ENCODE results near the gene SCAF11. TPM values are rescaled to one million over a fixed set of nuclear protein-coding genes. Genes with fewer than 3 reads are reported as not detected.

The SCAF11 gene
- polyA plus RNA-seq, 4 donors = 19.7 to 83.3 (median 23.5) TPM

GRCh38 chr12:45974883-45975282 is 15.5 kb downstream of the SCAF11 start:
- Histone ChIP-seq H3K4me1 (ENCODE audit: control insufficient read depth in 3 of 3, insufficient read depth in 2 of 3, low read depth in 1 of 3, low read length in 2 of 3) (peaks cover 0 to 13% (median 6%) of the 10 kb centered on the region in 3 donors), H3K27ac (ENCODE audit: low read depth in 1 of 3, low read length in 2 of 3) (no peak overlapping the region), H3K36me3 (ENCODE audit: control insufficient read depth in 3 of 3, insufficient read depth in 2 of 3, low read depth in 1 of 3, low read length in 3 of 3) (peaks cover 0 to 2% (median 0%) of the 10 kb centered on the region in 3 donors), H3K27me3 (ENCODE audit: control insufficient read depth in 3 of 3, insufficient read depth in 3 of 3, low read length in 3 of 3) (no peaks in the 10 kb centered on the region), H3K9me3 (ENCODE audit: control insufficient read depth in 2 of 2, insufficient read depth in 1 of 2, low read depth in 1 of 2, low read length in 1 of 2) (no peaks in the 10 kb centered on the region), H3K4me3 (ENCODE audit: low read depth in 1 of 3, low read length in 3 of 3) (no peak overlapping the region)
- DNase-seq = no peak
- no peak for FAIRE-seq
- 81 to 90% (median 86%) methylated on average over 4 of the region's 4 CpGs for WGBS, 3 donors

- no peak for DNase-seq
- Histone ChIP-seq H3K36me3 (ENCODE audit: control insufficient read depth in 3 of 3, insufficient read depth in 2 of 3, low read depth in 1 of 3, low read length in 3 of 3) (peaks cover 0 to 2% (median 0%) of the 10 kb centered on the region in 3 donors), H3K4me3 (ENCODE audit: low read depth in 1 of 3, low read length in 3 of 3) (no peak overlapping the region), H3K27me3 (ENCODE audit: control insufficient read depth in 3 of 3, insufficient read depth in 3 of 3, low read length in 3 of 3) (no peaks in the 10 kb centered on the region), H3K4me1 (ENCODE audit: control insufficient read depth in 3 of 3, insufficient read depth in 2 of 3, low read depth in 1 of 3, low read length in 2 of 3) (peaks cover 0 to 13% (median 6%) of the 10 kb centered on the region in 3 donors), H3K27ac (ENCODE audit: low read depth in 1 of 3, low read length in 2 of 3) (no peak overlapping the region), H3K9me3 (ENCODE audit: control insufficient read depth in 2 of 2, insufficient read depth in 1 of 2, low read depth in 1 of 2, low read length in 1 of 2) (no peaks in the 10 kb centered on the region)
- no peak for FAIRE-seq
These were observed 16.1 kb downstream of the SCAF11 start for GRCh38 chr12:45974171-45974719.

- FAIRE-seq = no peak
These were observed 16.8 kb downstream of the SCAF11 start for GRCh38 chr12:45973526-45973925.

GRCh38 chr12:45970391-45970790 is 20.0 kb downstream of the SCAF11 start:
- H3K4me3 ChIP-seq (ENCODE audit: low read depth in 1 of 3, low read length in 3 of 3) = no peak overlapping the region
- no peak for FAIRE-seq
- WGBS, 3 donors = 92 to 100% (median 95%) methylated on average over 1 of the region's 1 CpG
- no peaks in the 10 kb centered on the region for H3K27me3 ChIP-seq (ENCODE audit: control insufficient read depth in 3 of 3, insufficient read depth in 3 of 3, low read length in 3 of 3)
- H3K27ac ChIP-seq (ENCODE audit: low read depth in 1 of 3, low read length in 2 of 3) = no peak overlapping the region
- peaks cover 0 to 2% (median 0%) of the 10 kb centered on the region in 3 donors for H3K36me3 ChIP-seq (ENCODE audit: control insufficient read depth in 3 of 3, insufficient read depth in 2 of 3, low read depth in 1 of 3, low read length in 3 of 3)
- H3K4me1 ChIP-seq (ENCODE audit: control insufficient read depth in 3 of 3, insufficient read depth in 2 of 3, low read depth in 1 of 3, low read length in 2 of 3) = peaks cover 0 to 10% (median 9%) of the 10 kb centered on the region in 3 donors
- no peaks in the 10 kb centered on the region for H3K9me3 ChIP-seq (ENCODE audit: control insufficient read depth in 2 of 2, insufficient read depth in 1 of 2, low read depth in 1 of 2, low read length in 1 of 2)
- no peak for DNase-seq

More at GRCh38 chr12:45973526-45973925, 16.8 kb downstream of the SCAF11 start:
- no peak overlapping the region for H3K4me3 ChIP-seq (ENCODE audit: low read depth in 1 of 3, low read length in 3 of 3)
- H3K9me3 ChIP-seq (ENCODE audit: control insufficient read depth in 2 of 2, insufficient read depth in 1 of 2, low read depth in 1 of 2, low read length in 1 of 2) = no peaks in the 10 kb centered on the region
- WGBS, 3 donors = 22 to 53% (median 35%) methylated on average over 2 of the region's 2 CpGs
- no peak for DNase-seq
- H3K27ac ChIP-seq (ENCODE audit: low read depth in 1 of 3, low read length in 2 of 3) = no peak overlapping the region
- H3K4me1 ChIP-seq (ENCODE audit: control insufficient read depth in 3 of 3, insufficient read depth in 2 of 3, low read depth in 1 of 3, low read length in 2 of 3) = peaks cover 0 to 13% (median 6%) of the 10 kb centered on the region in 3 donors
- H3K36me3 ChIP-seq (ENCODE audit: control insufficient read depth in 3 of 3, insufficient read depth in 2 of 3, low read depth in 1 of 3, low read length in 3 of 3) = peaks cover 0 to 2% (median 0%) of the 10 kb centered on the region in 3 donors
- no peaks in the 10 kb centered on the region for H3K27me3 ChIP-seq (ENCODE audit: control insufficient read depth in 3 of 3, insufficient read depth in 3 of 3, low read length in 3 of 3)

GRCh38 chr12:45969084-45969483 is 21.3 kb downstream of the SCAF11 start:
- 30 to 72% (median 50%) methylated on average over 2 of the region's 2 CpGs for WGBS, 3 donors
- no peak for DNase-seq
- Histone ChIP-seq H3K27me3 (ENCODE audit: control insufficient read depth in 3 of 3, insufficient read depth in 3 of 3, low read length in 3 of 3) (no peaks in the 10 kb centered on the region), H3K36me3 (ENCODE audit: control insufficient read depth in 3 of 3, insufficient read depth in 2 of 3, low read depth in 1 of 3, low read length in 3 of 3) (peaks cover 0 to under 1% (median 0%) of the 10 kb centered on the region in 3 donors), H3K4me3 (ENCODE audit: low read depth in 1 of 3, low read length in 3 of 3) (no peak overlapping the region), H3K9me3 (ENCODE audit: control insufficient read depth in 2 of 2, insufficient read depth in 1 of 2, low read depth in 1 of 2, low read length in 1 of 2) (no peaks in the 10 kb centered on the region), H3K4me1 (ENCODE audit: control insufficient read depth in 3 of 3, insufficient read depth in 2 of 3, low read depth in 1 of 3, low read length in 2 of 3) (peaks cover 0 to 7% (median 5%) of the 10 kb centered on the region in 3 donors), H3K27ac (ENCODE audit: low read depth in 1 of 3, low read length in 2 of 3) (no peak overlapping the region)
- no peak for FAIRE-seq

GRCh38 chr12:45966486-45966885 is 23.9 kb downstream of the SCAF11 start:
- 30 to 64% (median 32%) methylated on average over 1 of the region's 1 CpG for WGBS, 3 donors
- DNase-seq = no peak
- Histone ChIP-seq H3K27ac (ENCODE audit: low read depth in 1 of 3, low read length in 2 of 3) (no peak overlapping the region), H3K4me1 (ENCODE audit: control insufficient read depth in 3 of 3, insufficient read depth in 2 of 3, low read depth in 1 of 3, low read length in 2 of 3) (peaks cover 0 to 3% (median 0%) of the 10 kb centered on the region in 3 donors), H3K9me3 (ENCODE audit: control insufficient read depth in 2 of 2, insufficient read depth in 1 of 2, low read depth in 1 of 2, low read length in 1 of 2) (no peaks in the 10 kb centered on the region), H3K4me3 (ENCODE audit: low read depth in 1 of 3, low read length in 3 of 3) (no peak overlapping the region), H3K36me3 (ENCODE audit: control insufficient read depth in 3 of 3, insufficient read depth in 2 of 3, low read depth in 1 of 3, low read length in 3 of 3) (peaks cover 0 to 2% (median 0%) of the 10 kb centered on the region in 3 donors), H3K27me3 (ENCODE audit: control insufficient read depth in 3 of 3, insufficient read depth in 3 of 3, low read length in 3 of 3) (no peaks in the 10 kb centered on the region)
- no peak for FAIRE-seq

GRCh38 chr12:45962553-45963325 is 27.6 kb downstream of the SCAF11 start:
- 93 to 95% (median 94%) methylated on average over 4 of the region's 4 CpGs for WGBS, 3 donors
- Histone ChIP-seq H3K4me1 (ENCODE audit: control insufficient read depth in 3 of 3, insufficient read depth in 2 of 3, low read depth in 1 of 3, low read length in 2 of 3) (peaks cover 0 to 3% (median 0%) of the 10 kb centered on the region in 3 donors), H3K9me3 (ENCODE audit: control insufficient read depth in 2 of 2, insufficient read depth in 1 of 2, low read depth in 1 of 2, low read length in 1 of 2) (no peaks in the 10 kb centered on the region), H3K4me3 (ENCODE audit: low read depth in 1 of 3, low read length in 3 of 3) (no peak overlapping the region), H3K27me3 (ENCODE audit: control insufficient read depth in 3 of 3, insufficient read depth in 3 of 3, low read length in 3 of 3) (no peaks in the 10 kb centered on the region), H3K36me3 (ENCODE audit: control insufficient read depth in 3 of 3, insufficient read depth in 2 of 3, low read depth in 1 of 3, low read length in 3 of 3) (peaks cover 0 to 3% (median 2%) of the 10 kb centered on the region in 3 donors), H3K27ac (ENCODE audit: low read depth in 1 of 3, low read length in 2 of 3) (no peak overlapping the region)
- no peak for FAIRE-seq
- DNase-seq = no peak

- DNase-seq (peak in 1 of 2 donors; percentile 16), FAIRE-seq (no peak)
- Histone ChIP-seq H3K27me3 (ENCODE audit: control insufficient read depth in 3 of 3, insufficient read depth in 3 of 3, low read length in 3 of 3) (no peaks in the 10 kb centered on the region), H3K27ac (ENCODE audit: low read depth in 1 of 3, low read length in 2 of 3) (no peak overlapping the region), H3K9me3 (ENCODE audit: control insufficient read depth in 2 of 2, insufficient read depth in 1 of 2, low read depth in 1 of 2, low read length in 1 of 2) (no peaks in the 10 kb centered on the region), H3K4me3 (ENCODE audit: low read depth in 1 of 3, low read length in 3 of 3) (no peak overlapping the region), H3K4me1 (ENCODE audit: control insufficient read depth in 3 of 3, insufficient read depth in 2 of 3, low read depth in 1 of 3, low read length in 2 of 3) (no peaks in the 10 kb centered on the region), H3K36me3 (ENCODE audit: control insufficient read depth in 3 of 3, insufficient read depth in 2 of 3, low read depth in 1 of 3, low read length in 3 of 3) (peaks cover 0 to 7% (median 2%) of the 10 kb centered on the region in 3 donors)
- WGBS, 3 donors = 19 to 60% (median 48%) methylated on average over 2 of the region's 2 CpGs
These were observed 30.6 kb downstream of the SCAF11 start for GRCh38 chr12:45959728-45960127.
